HEK293 (cell line): ENCODE measurements around the gene IFNL1.

ENCODE experiments used
- CTCF ChIA-PET: fragments of 350-600 bp; formaldehyde crosslinking; extraction: SDS; loops from one replicate; lab custom pipeline; 2021; ENCODE audit warnings: antibody characterized with exemption; lab: Yijun Ruan, JAX
- POLR2A ChIA-PET: fragments of 300-600 bp; formaldehyde crosslinking; extraction: SDS; loops from one replicate; lab custom pipeline; 2020; ENCODE audit warnings: antibody characterized with exemption, inconsistent platforms; lab: Yijun Ruan, JAX
- H3K27ac ChIP-seq: fragments of 200-500 bp; sonication (Bioruptor generic); 2 replicates; pipeline ENCODE4 v1.5.1; 2014; ENCODE audit warnings: low read depth, low read length, control low read depth, inconsistent platforms; ENCODE audit errors: extremely low read depth
- H3K36me3 ChIP-seq, 2 experiments: fragments of 200-500 bp in 1 of 2; sonication (Bioruptor generic) in 1 of 2; 1 replicate in 1 of 2; 2 replicates in 1 of 2; pipeline ENCODE4 v1.5.1; 2014 to 2017; ENCODE audit warnings: inconsistent platforms in 2 of 2, low read length in 2 of 2; ENCODE audit not compliant: control insufficient read depth in 2 of 2, insufficient read depth in 1 of 2
- H3K4me1 ChIP-seq: fragments of 200-500 bp; sonication (Bioruptor generic); 2 replicates; pipeline ENCODE4 v1.5.1; 2014; ENCODE audit warnings: mild to moderate bottlenecking, low read length, inconsistent platforms; ENCODE audit not compliant: control insufficient read depth, insufficient read depth
- H3K4me3 ChIP-seq: 2 replicates; pipeline ENCODE4 v1.5.1; 2011; ENCODE audit warnings: low read depth, mild to moderate bottlenecking, control low read depth, low read length, moderate library complexity
- H3K9me3 ChIP-seq: fragments of 200-500 bp; sonication (Bioruptor generic); 2 replicates; pipeline ENCODE4 v1.5.1; 2014; ENCODE audit warnings: low read depth, low read length, inconsistent platforms; ENCODE audit not compliant: control insufficient read depth, insufficient read depth
- BCL6B ChIP-seq: fragments of 450-650 bp; formaldehyde crosslinking; IDR thresholded peaks from 2 replicates; pipeline ENCODE4 v1.5.1; 2017; ENCODE audit warnings: missing biosample characterization, missing genetic modification characterization
- INSM2 ChIP-seq: fragments of 450-650 bp; formaldehyde crosslinking; IDR thresholded peaks from 2 replicates; pipeline ENCODE4 v1.5.1; 2016; ENCODE audit warnings: missing biosample characterization, missing genetic modification characterization
- RBAK ChIP-seq: fragments of 450-650 bp; formaldehyde crosslinking; IDR thresholded peaks from 2 replicates; pipeline ENCODE4 v1.5.1; 2016; ENCODE audit warnings: missing biosample characterization, missing genetic modification characterization
- SP3 ChIP-seq: fragments of 450-650 bp; formaldehyde crosslinking; IDR thresholded peaks from 2 replicates; pipeline ENCODE4 v1.5.1; 2016; ENCODE audit warnings: missing biosample characterization, missing genetic modification characterization
- ZBTB10 ChIP-seq: fragments of 450-650 bp; formaldehyde crosslinking; IDR thresholded peaks from 2 replicates; pipeline ENCODE4 v1.5.1; 2016; ENCODE audit warnings: missing biosample characterization, missing genetic modification characterization
- ZEB2 ChIP-seq: fragments of 450-650 bp; formaldehyde crosslinking; IDR thresholded peaks from 2 replicates; pipeline ENCODE4 v1.5.1; 2016; ENCODE audit warnings: missing biosample characterization, missing genetic modification characterization
- ZNF10 ChIP-seq: fragments of 450-650 bp; formaldehyde crosslinking; IDR thresholded peaks from 2 replicates; pipeline ENCODE4 v1.5.1; 2017; ENCODE audit warnings: missing biosample characterization, missing genetic modification characterization
- ZNF121 ChIP-seq: fragments of 450-650 bp; formaldehyde crosslinking; IDR thresholded peaks from 2 replicates; pipeline ENCODE4 v1.5.1; 2016; ENCODE audit warnings: missing biosample characterization, missing genetic modification characterization
- ZNF2 ChIP-seq: fragments of 450-650 bp; formaldehyde crosslinking; IDR thresholded peaks from 2 replicates; pipeline ENCODE4 v1.5.1; 2016; ENCODE audit warnings: missing biosample characterization, missing genetic modification characterization
- ZNF223 ChIP-seq: fragments of 450-650 bp; formaldehyde crosslinking; IDR thresholded peaks from 2 replicates; pipeline ENCODE4 v1.5.1; 2016; ENCODE audit warnings: missing biosample characterization, missing genetic modification characterization
- ZNF354C ChIP-seq: fragments of 450-650 bp; formaldehyde crosslinking; IDR thresholded peaks from 2 replicates; pipeline ENCODE4 v1.5.1; 2016; ENCODE audit warnings: missing biosample characterization, missing genetic modification characterization, low read depth, borderline replicate concordance
- ZNF426 ChIP-seq: fragments of 450-650 bp; formaldehyde crosslinking; IDR thresholded peaks from 2 replicates; pipeline ENCODE4 v1.5.1; 2017; ENCODE audit warnings: missing biosample characterization, missing genetic modification characterization, mild to moderate bottlenecking, inconsistent platforms, moderate library complexity
- ZNF433 ChIP-seq: fragments of 450-650 bp; formaldehyde crosslinking; IDR thresholded peaks from 2 replicates; pipeline ENCODE4 v1.5.1; 2016; ENCODE audit warnings: missing biosample characterization, missing genetic modification characterization, low read depth
- ZNF518A ChIP-seq: fragments of 450-650 bp; formaldehyde crosslinking; conservative IDR thresholded peaks from 2 replicates; pipeline ENCODE4 v1.5.1; 2016; ENCODE audit warnings: low read depth, missing biosample characterization, missing genetic modification characterization
- ZNF529 ChIP-seq: fragments of 450-650 bp; formaldehyde crosslinking; IDR thresholded peaks from 2 replicates; pipeline ENCODE4 v1.5.1; 2017; ENCODE audit warnings: missing genetic modification characterization, missing biosample characterization; ENCODE audit not compliant: insufficient replicate concordance
- ZNF555 ChIP-seq: fragments of 450-650 bp; formaldehyde crosslinking; conservative IDR thresholded peaks from 2 replicates; pipeline ENCODE4 v1.5.1; 2017; ENCODE audit warnings: missing biosample characterization, mild to moderate bottlenecking, missing genetic modification characterization, inconsistent platforms
- ZNF623 ChIP-seq: fragments of 450-650 bp; formaldehyde crosslinking; IDR thresholded peaks from 2 replicates; pipeline ENCODE4 v1.5.1; 2016; ENCODE audit warnings: missing biosample characterization, missing genetic modification characterization
- ZNF654 ChIP-seq: fragments of 450-650 bp; formaldehyde crosslinking; IDR thresholded peaks from 2 replicates; pipeline ENCODE4 v1.5.1; 2016; ENCODE audit warnings: low read depth, missing biosample characterization, missing genetic modification characterization
- ZNF664 ChIP-seq: fragments of 450-650 bp; formaldehyde crosslinking; IDR thresholded peaks from 2 replicates; pipeline ENCODE4 v1.5.1; 2016; ENCODE audit warnings: missing biosample characterization, missing genetic modification characterization
- ZSCAN5A ChIP-seq: fragments of 450-650 bp; formaldehyde crosslinking; IDR thresholded peaks from 2 replicates; pipeline ENCODE4 v1.5.1; 2016; ENCODE audit warnings: missing biosample characterization, missing genetic modification characterization
- ZXDB ChIP-seq: fragments of 450-650 bp; formaldehyde crosslinking; IDR thresholded peaks from 2 replicates; pipeline ENCODE4 v1.5.1; 2016; ENCODE audit warnings: missing biosample characterization, missing genetic modification characterization

The IFNL1 gene

GRCh38 chr19:39336483-39336882 lies 40.3 kb downstream of the IFNL1 start:
- TF ChIP-seq ZNF354C (tag by site-specific recombination) (no peak), BCL6B (no peak), ZSCAN5A (no peak), SP3 (tag by site-specific recombination) (no peak), ZNF654 (tag by site-specific recombination) (no peak), ZNF223 (tag by site-specific recombination) (no peak), ZNF529 (tag by site-specific recombination) (no peak), INSM2 (tag by site-specific recombination) (no peak), ZNF555 (tag by site-specific recombination) (no peak), ZBTB10 (no peak), ZNF121 (no peak), ZNF426 (tag by site-specific recombination) (no peak), ZNF10 (no peak), RBAK (tag by site-specific recombination) (no peak)
- TF ChIP-seq, all 188 proteins: peak for 0
- no peak overlapping the region for H3K4me3 ChIP-seq
- no peaks in the 10 kb centered on the region for H3K9me3 ChIP-seq
- POLR2A ChIA-PET: interaction anchor here (1.0 kb wide), 1 partner anchor 99 kb away, joined by 5 read pairs; the partner anchor contains the start of gene RPS16
- H3K36me3 ChIP-seq: no peaks in the 10 kb centered on the region
- CTCF ChIA-PET: interaction anchor here (0.7 to 2.5 kb wide), 8 partner anchors 9 to 226 kb away, joined by 3 to 9 read pairs (median 4); partner anchors contain the start of genes PLEKHG2 and SYCN
- H3K27ac ChIP-seq: no peak overlapping the region
- peaks cover 4% of the 10 kb centered on the region for H3K4me1 ChIP-seq

- ChIA-PET POLR2A (interaction anchor here (0.7 to 1.7 kb wide), 3 partner anchors 23 to 51 kb away, joined by 3 read pairs; partner anchors contain the start of genes MED29 and PAF1), CTCF (interaction anchor here (0.9 to 3.5 kb wide), 4 partner anchors 8 to 217 kb away, joined by 3 to 14 read pairs (median 4); no protein-coding TSS in a partner anchor)
- peaks cover 6 to 13% of the 10 kb centered on the region in 2 experiments; a peak in 2 of 3 replicates for H3K36me3 ChIP-seq
- H3K27ac ChIP-seq: no peak overlapping the region
- peaks cover 19% of the 10 kb centered on the region for H3K4me1 ChIP-seq
- H3K9me3 ChIP-seq: no peaks in the 10 kb centered on the region
- no peak overlapping the region for H3K4me3 ChIP-seq
- TF ChIP-seq ZNF2 (tag by site-specific recombination) (no peak), ZNF433 (tag by site-specific recombination) (no peak), ZNF623 (tag by site-specific recombination) (peak; percentile 62), ZNF664 (no peak), ZNF518A (no peak), ZNF654 (tag by site-specific recombination) (no peak), ZXDB (tag by site-specific recombination) (no peak), ZEB2 (tag by site-specific recombination) (no peak)
Observed at GRCh38 chr19:39339674-39340073, 43.5 kb downstream of the IFNL1 start.
